Caco-2 (cell line): ENCODE measurements around the gene WFIKKN1. TPM values are rescaled to one million over a fixed set of nuclear protein-coding genes. Genes with fewer than 3 reads are reported as not detected.
A peak's percentile ranks its signal among the peaks of the same experiment; 100 is the strongest.

Experiments used
- BruUV-seq: library from RNA; stranded (reverse); fragments of 400-500 nt; replicated peaks from 2 replicates; lab custom pipeline; 2021; lab: Mats Ljungman, UMichigan
- CTCF ChIA-PET: fragments of 300-600 bp; sonication (Branson Sonifier 250); formaldehyde crosslinking; loops from one replicate; lab custom pipeline; 2022; ENCODE audit warnings: antibody characterized with exemption; lab: Charles Lee
- POLR2A ChIA-PET: fragments of 300-600 bp; sonication (Branson Sonifier 250); formaldehyde crosslinking; loops from one replicate; lab custom pipeline; 2022; ENCODE audit warnings: antibody characterized with exemption; lab: Charles Lee
- DNase-seq, 2 experiments: peaks; one replicate each; pipeline versions ENCODE4 v3.0.0 to v3.0.0-alpha.2; 2020 to 2022
- H3K27me3 ChIP-seq: replicated peaks from 2 replicates; pipeline ENCODE4 v1.6.0; 2011; ENCODE audit warnings: low read length; ENCODE audit not compliant: control insufficient read depth, insufficient read depth
- H3K36me3 ChIP-seq: 2 replicates; pipeline ENCODE4 v1.5.1; 2011; ENCODE audit warnings: low read length; ENCODE audit not compliant: control insufficient read depth, insufficient read depth
- H3K4me1 ChIP-seq: fragments of 250-450 bp; sonication (Bioruptor Pico); 2 replicates; pipeline ENCODE4 v1.5.1; 2020; ENCODE audit warnings: mild to moderate bottlenecking
- H3K4me3 ChIP-seq: 2 replicates; pipeline ENCODE4 v1.5.1; 2011; ENCODE audit warnings: low read depth, mild to moderate bottlenecking, control low read depth, low read length
- H3K9me3 ChIP-seq: fragments of 250-450 bp; sonication (Bioruptor Pico); 2 replicates; pipeline ENCODE4 v1.5.1; 2020; ENCODE audit warnings: mild to moderate bottlenecking, moderate library complexity
- H3K27ac Mint-ChIP-seq: one replicate; pipeline ENCODE4 v1.8.0; 2022; ENCODE audit warnings: mixed read lengths; ENCODE audit not compliant: unreplicated experiment
- H3K27me3 Mint-ChIP-seq: one replicate; pipeline ENCODE4 v1.8.0; 2022; ENCODE audit warnings: mixed read lengths; ENCODE audit not compliant: insufficient read depth, unreplicated experiment
- H3K36me3 Mint-ChIP-seq: one replicate; pipeline ENCODE4 v1.8.0; 2022; ENCODE audit warnings: mild to moderate bottlenecking, mixed read lengths; ENCODE audit not compliant: insufficient read depth, unreplicated experiment
- H3K4me1 Mint-ChIP-seq: one replicate; pipeline ENCODE4 v1.8.0; 2022; ENCODE audit warnings: low read depth, mixed read lengths; ENCODE audit not compliant: unreplicated experiment
- H3K4me3 Mint-ChIP-seq: one replicate; pipeline ENCODE4 v1.8.0; 2022; ENCODE audit warnings: mild to moderate bottlenecking, moderate library complexity, mixed read lengths; ENCODE audit not compliant: unreplicated experiment
- H3K9me3 Mint-ChIP-seq: one replicate; pipeline ENCODE4 v1.8.0; 2022; ENCODE audit warnings: mixed read lengths; ENCODE audit not compliant: unreplicated experiment
- intact Hi-C: fragments of 100-400 bp; cut with micrococcal nuclease; formaldehyde crosslinking; loops from one replicate; pipeline ENCODE4 v1.10.0; 2022; ENCODE audit not compliant: unreplicated experiment
- total RNA-seq: library from RNA; stranded (reverse); gene quantifications from 2 replicates; pipeline ENCODE4 v1.2.3, GENCODE V29; 2022
- TF ChIP-seq, protein P1 (sequence below), 2 experiments: fragments of 200-600 bp in 1 of 2; IDR thresholded peaks; 1 replicate in 1 of 2; 2 replicates in 1 of 2; pipeline versions ENCODE4 v1.5.1 to v1.8.0; 2011 to 2022; ENCODE audit warnings: antibody characterized with exemption in 1 of 2, control low read depth in 1 of 2, inconsistent platforms in 1 of 2, low read depth in 1 of 2, low read length in 1 of 2, mild to moderate bottlenecking in 1 of 2, moderate library complexity in 1 of 2; ENCODE audit not compliant: insufficient read depth in 1 of 2, severe bottlenecking in 1 of 2, unreplicated experiment in 1 of 2

Gene WFIKKN1
- total RNA-seq, 1 experiment from 2014 or later, result 0.54 TPM

DNA sequence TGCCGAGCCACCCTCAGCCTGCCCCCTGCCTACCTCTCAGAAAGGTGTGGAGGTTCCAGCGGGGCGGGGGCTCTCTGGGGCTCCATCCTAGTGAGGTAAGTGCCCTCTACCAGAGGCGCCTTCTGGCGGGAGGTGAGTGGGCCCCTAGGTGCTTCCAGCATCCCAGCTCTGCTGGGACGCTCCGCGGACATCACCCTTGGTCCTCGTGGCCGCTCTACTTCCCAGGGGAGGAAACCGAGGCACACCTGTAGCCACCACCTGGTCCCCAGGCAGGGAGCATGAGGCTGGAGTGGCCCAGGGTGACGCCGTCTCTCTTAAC, 12.2 kb downstream of the WFIKKN1 start:
- H3K4me1 ChIP-seq, result peaks cover 6% of the 10 kb centered on the region
- Mint-ChIP-seq H3K9me3 (no peaks in the 10 kb centered on the region), H3K27me3 (no peaks in the 10 kb centered on the region), H3K27ac (no peak overlapping the region), H3K36me3 (peaks cover 18% of the 10 kb centered on the region), H3K4me3 (peak overlapping the region; percentile 75), H3K4me1 (no peaks in the 10 kb centered on the region)
- no TSS peak for BruUV-seq
- H3K27me3 ChIP-seq, result no peaks in the 10 kb centered on the region
- intact Hi-C loops, result no loop called here
- H3K9me3 ChIP-seq, result no peaks in the 10 kb centered on the region
- no peak for DNase-seq
- POLR2A ChIA-PET, result no interaction called here
- TF ChIP-seq, protein P1, sequence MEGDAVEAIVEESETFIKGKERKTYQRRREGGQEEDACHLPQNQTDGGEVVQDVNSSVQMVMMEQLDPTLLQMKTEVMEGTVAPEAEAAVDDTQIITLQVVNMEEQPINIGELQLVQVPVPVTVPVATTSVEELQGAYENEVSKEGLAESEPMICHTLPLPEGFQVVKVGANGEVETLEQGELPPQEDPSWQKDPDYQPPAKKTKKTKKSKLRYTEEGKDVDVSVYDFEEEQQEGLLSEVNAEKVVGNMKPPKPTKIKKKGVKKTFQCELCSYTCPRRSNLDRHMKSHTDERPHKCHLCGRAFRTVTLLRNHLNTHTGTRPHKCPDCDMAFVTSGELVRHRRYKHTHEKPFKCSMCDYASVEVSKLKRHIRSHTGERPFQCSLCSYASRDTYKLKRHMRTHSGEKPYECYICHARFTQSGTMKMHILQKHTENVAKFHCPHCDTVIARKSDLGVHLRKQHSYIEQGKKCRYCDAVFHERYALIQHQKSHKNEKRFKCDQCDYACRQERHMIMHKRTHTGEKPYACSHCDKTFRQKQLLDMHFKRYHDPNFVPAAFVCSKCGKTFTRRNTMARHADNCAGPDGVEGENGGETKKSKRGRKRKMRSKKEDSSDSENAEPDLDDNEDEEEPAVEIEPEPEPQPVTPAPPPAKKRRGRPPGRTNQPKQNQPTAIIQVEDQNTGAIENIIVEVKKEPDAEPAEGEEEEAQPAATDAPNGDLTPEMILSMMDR (IDR thresholded peaks at IDR 0.05; ENCODE audit: insufficient read depth in 1 of 2, low read depth in 1 of 2, low read length in 1 of 2, severe bottlenecking in 1 of 2, unreplicated experiment in 1 of 2), result no peak
- H3K4me3 ChIP-seq, result peak overlapping the region; percentile 85
- CTCF ChIA-PET, result no interaction called here
- no peaks in the 10 kb centered on the region; the same call in 1 of the 2 replicates for H3K36me3 ChIP-seq

DNA sequence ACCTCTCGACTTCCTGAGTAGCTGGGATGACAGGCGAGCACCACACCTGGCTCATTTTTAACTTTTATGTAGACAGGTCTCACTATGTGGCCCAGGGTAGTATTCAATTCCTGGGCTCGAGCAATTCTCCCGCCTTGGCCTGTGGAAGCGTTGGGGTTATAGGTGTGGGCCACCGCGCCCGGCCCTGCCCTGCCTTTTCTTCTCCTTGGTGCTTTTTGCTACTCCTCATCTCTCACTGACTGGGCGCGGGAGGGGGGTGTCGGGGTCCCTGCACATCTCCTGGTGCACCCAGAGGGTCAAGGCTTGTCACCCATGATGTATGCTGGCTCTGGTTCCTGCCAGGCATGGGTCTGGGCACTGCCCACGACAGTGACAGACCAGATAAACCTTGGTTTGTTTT, 13.8 kb downstream of the WFIKKN1 start:
- H3K27ac Mint-ChIP-seq, result no peak overlapping the region
- ChIA-PET CTCF (no interaction called here), POLR2A (no interaction called here)
- no TSS peak for BruUV-seq
- DNase-seq, result no peak
- Histone ChIP-seq H3K4me3 (no peak overlapping the region), H3K9me3 (no peaks in the 10 kb centered on the region), H3K27me3 (no peaks in the 10 kb centered on the region), H3K36me3 (no peaks in the 10 kb centered on the region; the same call in 1 of the 2 replicates), H3K4me1 (peaks cover 11% of the 10 kb centered on the region)
- peak overlapping the region; percentile 24 for H3K4me3 Mint-ChIP-seq
- peaks cover 25% of the 10 kb centered on the region for H3K36me3 Mint-ChIP-seq
- TF ChIP-seq, protein P1 (IDR thresholded peaks at IDR 0.05; ENCODE audit: insufficient read depth in 1 of 2, low read depth in 1 of 2, low read length in 1 of 2, severe bottlenecking in 1 of 2, unreplicated experiment in 1 of 2), result no peak
- intact Hi-C loops, result no loop called here
- H3K9me3 Mint-ChIP-seq, result no peaks in the 10 kb centered on the region
- no peaks in the 10 kb centered on the region for H3K27me3 Mint-ChIP-seq
- H3K4me1 Mint-ChIP-seq, result no peaks in the 10 kb centered on the region

DNA sequence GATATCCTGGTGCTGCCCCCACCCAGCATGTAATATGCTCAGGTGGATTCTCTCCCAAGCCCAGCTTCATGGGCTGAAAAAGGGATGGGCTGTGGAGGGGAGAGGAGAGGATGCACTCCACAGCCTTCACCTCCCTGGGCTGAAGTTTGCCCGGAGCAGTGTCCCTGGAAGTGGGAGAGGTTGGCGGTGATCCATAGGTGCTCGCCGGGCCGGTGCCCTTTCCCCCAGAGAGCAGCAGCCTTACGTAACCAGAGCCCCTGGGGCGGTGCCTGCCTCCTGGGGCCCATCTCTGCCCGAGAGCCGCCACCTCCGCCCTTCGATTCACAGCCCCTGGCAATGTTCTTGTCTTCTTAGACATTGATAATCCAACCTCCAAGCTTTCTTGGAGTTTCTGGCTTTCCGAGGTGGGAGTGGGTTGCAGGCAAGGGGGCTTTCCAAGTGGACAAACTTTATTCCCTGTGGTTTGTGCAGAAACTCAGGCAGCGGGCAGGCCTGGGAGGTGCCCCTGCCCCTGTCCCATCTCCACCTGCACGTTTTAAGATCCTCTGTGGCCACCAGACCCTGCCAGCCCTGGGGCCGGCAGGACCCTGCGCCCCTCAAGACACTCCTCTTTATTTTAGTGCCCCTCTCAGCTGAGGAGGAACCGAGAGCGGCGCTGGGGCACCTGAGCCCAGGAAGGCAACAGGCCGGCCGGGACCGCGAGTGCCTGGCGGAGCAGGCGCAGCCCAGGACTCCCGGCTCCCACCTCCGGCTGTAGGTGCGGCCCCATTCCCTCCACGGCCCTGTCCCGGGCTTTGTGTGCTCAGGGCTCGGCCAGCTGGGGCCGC, 15.3 kb downstream of the WFIKKN1 start:
- intact Hi-C loops, result no loop called here
- Mint-ChIP-seq H3K4me1 (no peaks in the 10 kb centered on the region), H3K27me3 (no peaks in the 10 kb centered on the region), H3K4me3 (no peak overlapping the region), H3K9me3 (no peaks in the 10 kb centered on the region), H3K36me3 (peaks cover 25% of the 10 kb centered on the region), H3K27ac (no peak overlapping the region)
- H3K27me3 ChIP-seq, result no peaks in the 10 kb centered on the region
- ChIA-PET CTCF (no interaction called here), POLR2A (no interaction called here)
- H3K9me3 ChIP-seq, result no peaks in the 10 kb centered on the region
- no peak for DNase-seq
- peaks cover 17% of the 10 kb centered on the region for H3K4me1 ChIP-seq
- H3K36me3 ChIP-seq, result no peaks in the 10 kb centered on the region; the same call in 1 of the 2 replicates
- no peak overlapping the region for H3K4me3 ChIP-seq
- TF ChIP-seq, protein P1 (IDR thresholded peaks at IDR 0.05; ENCODE audit: insufficient read depth in 1 of 2, low read depth in 1 of 2, low read length in 1 of 2, severe bottlenecking in 1 of 2, unreplicated experiment in 1 of 2), result no peak
- BruUV-seq, result no TSS peak
